GM18526 (cell line): ENCODE results near the gene TSPAN4.

Experiments used
- POLR2A ChIP-seq: IDR thresholded peaks from 3 replicates; pipeline ENCODE4 v1.6.1; 2011; ENCODE audit not compliant: insufficient read length; ENCODE audit errors: extremely low read depth

The TSPAN4 gene

DNA sequence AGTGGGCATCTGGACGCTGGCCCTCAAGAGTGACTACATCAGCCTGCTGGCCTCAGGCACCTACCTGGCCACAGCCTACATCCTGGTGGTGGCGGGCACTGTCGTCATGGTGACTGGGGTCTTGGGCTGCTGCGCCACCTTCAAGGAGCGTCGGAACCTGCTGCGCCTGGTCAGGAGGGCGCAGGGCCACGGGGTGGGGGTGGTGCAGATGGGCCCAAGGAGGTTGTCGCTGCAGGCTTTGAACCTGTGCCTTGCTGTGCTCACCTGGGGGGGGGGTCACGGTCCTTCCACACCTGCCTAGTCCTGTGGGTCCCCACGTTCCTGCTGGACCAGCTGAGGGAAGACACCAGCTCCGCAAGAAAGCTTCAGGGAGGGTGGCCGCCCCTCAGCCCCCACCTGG lies 6.4 kb upstream of the TSPAN4 start:
- no peak for TF ChIP-seq POLR2A

DNA sequence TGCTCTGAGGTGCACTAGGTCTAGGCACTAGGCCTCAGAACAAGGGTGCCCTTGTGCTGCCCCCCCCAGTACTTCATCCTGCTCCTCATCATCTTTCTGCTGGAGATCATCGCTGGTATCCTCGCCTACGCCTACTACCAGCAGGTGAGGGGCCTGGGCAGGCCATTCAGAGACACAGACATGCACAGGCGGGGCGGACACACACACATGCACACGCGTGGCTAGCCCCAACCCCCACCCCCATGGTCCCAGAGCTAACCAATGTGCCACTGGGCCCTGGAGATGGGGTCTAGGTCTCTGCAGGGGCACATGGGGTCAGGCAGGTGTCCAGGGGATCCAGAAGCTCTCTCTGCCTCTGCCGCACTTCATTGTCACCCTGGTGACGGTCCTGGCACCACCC lies 6.0 kb upstream of the TSPAN4 start:
- TF ChIP-seq POLR2A, result no peak

DNA sequence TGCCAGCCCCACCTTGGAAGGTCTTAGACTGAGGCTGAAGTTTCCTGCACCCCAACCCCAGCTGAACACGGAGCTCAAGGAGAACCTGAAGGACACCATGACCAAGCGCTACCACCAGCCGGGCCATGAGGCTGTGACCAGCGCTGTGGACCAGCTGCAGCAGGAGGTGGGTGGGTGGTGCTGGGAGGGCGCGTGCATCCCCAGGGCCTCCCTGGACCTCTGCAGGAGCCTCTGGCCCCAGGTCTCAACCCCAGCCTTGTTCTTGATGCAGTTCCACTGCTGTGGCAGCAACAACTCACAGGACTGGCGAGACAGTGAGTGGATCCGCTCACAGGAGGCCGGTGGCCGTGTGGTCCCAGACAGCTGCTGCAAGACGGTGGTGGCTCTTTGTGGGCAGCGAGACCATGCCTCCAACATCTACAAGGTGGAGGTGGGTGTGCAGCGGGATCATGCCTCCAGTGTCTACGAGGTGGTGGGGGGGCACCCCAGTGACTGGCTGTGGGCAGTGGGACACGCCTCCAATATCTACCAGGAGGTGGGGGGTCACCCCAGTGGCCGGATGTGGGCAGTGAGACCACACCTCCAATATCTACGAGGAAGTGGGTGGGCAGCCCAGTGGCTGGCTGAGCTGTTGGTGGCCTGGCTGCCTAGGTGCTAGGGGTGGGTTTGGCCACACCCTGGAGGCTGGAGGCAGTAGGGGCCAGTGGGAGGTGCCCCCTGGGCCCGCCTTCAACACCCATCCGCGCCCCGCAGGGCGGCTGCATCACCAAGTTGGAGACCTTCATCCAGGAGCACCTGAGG lies 5.3 kb upstream of the TSPAN4 start:
- peak; percentile 18 for TF ChIP-seq POLR2A

GRCh38 chr11:837990-838307 lies 4.7 kb upstream of the TSPAN4 start:
- TF ChIP-seq POLR2A, result peak; percentile 1

DNA sequence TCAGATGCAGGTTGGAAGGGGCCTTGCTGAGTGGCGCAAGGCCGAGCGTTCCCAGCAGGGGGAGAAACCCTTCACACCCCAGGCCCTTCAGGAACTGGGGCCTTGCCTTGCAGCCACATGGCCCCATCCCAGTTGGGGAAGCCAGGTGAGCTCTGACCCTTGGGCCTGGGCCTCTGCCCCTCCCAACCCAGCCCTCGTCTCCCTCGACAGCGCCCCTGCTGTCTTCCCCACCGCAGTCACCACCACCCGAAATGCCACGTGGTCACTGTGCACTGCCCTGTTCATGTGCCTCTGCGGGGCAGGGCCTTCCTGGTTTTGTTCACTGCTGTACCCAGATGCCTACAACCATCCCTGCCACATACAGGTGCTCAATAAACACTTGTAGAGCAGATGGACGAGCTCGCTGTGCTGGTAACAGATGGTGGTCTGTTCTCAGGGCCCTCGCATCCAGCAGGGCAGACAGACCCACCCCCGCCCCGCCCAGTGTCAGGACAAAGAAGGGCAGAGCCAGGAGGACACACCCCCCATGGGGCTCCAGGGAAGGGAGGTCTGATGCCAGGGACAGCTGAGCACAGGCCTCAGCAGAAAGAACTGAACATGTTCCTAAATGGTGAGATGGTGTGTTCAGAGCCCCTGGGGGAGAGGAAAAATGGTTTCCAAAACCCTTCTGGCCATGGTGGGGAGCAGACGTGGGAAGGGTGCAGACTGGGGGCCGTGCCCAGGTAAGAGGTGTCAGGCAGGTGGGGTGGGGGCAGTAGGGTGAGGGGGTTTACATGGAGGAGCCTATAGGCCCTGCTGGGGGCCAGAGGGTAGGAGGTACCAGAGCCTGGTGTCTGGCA lies 4.0 kb upstream of the TSPAN4 start:
- no peak for TF ChIP-seq POLR2A

GRCh38 chr11:839280-839623 lies 3.4 kb upstream of the TSPAN4 start:
- TF ChIP-seq POLR2A, result no peak

GRCh38 chr11:839875-840617 lies 2.6 kb upstream of the TSPAN4 start:
- TF ChIP-seq POLR2A, result no peak

- TF ChIP-seq POLR2A, result no peak
Measured at GRCh38 chr11:841981-842369, 677 bp upstream of the TSPAN4 start.

DNA sequence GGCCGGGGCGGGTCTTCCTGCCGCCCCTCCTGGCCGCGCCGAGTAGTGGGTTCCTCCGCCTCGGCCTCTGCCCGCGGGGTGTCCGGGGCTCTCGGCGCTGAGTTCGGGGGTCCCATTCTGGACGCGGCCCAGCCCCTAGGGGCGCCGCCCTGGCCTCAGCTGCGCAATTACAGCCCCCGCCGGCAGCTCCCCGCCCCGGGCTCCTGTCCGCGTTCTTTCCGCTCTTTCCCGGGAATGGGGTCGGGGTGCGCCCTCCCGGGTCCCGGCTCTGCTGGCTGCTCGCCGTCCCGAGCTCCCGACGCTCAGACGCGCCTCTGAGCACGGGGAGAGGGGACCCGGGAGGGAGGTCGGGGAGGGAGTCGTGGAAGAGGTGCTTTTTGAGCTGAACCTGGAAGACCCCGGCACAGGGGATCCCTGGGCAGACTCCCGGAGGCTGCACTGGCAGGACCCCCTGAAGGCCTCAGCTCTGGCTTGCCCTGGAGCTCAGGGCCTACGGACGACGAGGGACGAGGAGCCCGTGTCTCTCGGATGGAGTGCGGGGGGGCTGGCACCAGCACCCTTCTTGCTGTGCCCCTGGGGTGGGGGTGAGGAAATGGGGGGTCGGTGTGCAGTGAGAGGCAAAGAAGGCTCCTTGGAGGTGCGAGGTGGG lies 558 bp downstream of the TSPAN4 start:
- no peak for TF ChIP-seq POLR2A

DNA sequence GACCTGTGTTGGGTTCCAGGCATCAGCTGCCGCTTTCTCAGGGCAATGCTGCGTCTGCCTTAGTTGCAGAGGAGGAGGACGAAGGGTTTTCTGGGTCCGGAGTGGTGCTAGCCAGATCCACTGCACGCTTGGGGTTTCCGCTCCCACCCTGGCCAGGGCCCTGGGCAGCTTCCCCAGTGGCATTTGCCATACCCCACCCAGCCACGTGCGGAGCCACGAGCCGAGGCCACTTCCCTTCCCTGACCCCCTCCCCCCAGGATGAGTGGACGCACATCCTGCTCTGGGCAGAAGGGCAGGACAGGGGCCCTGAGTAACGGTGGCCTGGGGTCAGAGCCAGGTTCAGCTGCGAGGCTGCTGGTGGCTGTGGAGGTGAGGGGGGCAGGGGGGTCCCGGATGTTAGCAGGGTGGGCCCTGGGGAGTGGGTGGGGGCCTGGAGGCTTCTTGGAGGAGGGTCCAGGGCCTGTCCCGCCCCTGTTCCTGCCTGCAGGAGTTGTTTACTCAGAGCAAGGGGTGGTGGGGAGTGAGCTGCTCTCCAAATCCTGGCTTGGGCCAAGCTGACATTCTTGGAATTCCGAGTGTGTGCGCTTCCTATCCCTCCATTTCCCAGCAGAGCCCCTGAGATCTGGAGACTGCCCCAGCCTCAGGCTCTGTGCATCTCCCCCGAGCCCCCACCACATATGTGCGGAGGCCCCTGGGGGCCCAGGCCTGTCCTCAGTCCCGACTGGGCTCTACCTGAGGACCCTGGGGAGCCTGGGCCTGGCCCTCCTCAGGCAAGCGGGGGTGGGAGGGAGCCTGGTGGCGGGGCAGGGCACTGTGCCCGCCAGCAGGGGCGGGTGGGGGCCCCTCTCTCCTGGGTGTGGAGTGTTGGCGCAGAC lies 1.4 kb downstream of the TSPAN4 start:
- no peak for TF ChIP-seq POLR2A

DNA sequence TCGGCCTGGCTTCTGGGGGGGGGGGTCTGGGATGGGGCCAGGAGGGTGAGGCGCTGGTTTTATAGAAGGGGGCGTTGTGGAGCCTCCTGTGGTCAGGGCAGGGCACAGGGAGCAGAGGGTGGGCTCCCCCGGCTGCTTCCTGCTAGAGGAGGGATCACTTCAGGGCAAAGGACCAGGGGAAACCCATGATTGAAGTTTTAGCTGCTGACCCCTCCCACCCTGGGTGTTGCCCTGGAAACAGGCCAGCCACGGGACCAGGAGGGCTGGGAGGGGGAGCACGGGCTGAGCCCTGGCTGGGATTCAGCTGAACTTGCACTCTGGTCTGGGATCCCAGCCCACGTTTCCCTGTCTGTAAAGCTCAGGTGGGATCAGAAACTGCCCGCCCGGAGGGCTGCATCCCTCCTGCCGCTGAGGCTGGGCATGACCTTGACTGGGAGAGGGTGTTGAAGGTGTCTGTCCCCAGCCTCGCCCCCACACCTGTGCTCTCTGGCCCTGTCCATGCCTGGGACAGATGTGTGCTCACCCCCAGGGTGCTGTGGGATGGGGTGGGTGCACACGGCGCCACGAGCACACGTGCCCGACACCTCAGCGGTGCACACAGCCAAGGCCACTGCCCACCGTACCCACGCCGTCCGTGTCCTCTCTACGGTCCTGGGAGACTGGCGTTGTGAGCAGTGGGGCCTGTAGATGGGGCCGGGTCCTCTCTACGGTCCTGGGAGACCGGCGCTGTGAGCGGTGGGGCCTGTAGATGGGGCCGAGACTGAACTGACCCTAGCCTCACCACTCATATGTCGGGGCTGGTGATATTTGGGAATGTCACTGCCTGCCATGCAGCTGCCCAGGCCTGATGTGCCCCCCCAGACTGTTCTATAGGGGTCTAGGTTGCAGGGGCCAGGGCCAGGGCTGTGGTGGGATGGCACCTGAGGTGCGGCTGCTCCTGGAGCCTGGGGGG lies 2.3 kb downstream of the TSPAN4 start:
- no peak for TF ChIP-seq POLR2A

- no peak for TF ChIP-seq POLR2A
Measured at GRCh38 chr11:845872-846495, 3.3 kb downstream of the TSPAN4 start.

DNA sequence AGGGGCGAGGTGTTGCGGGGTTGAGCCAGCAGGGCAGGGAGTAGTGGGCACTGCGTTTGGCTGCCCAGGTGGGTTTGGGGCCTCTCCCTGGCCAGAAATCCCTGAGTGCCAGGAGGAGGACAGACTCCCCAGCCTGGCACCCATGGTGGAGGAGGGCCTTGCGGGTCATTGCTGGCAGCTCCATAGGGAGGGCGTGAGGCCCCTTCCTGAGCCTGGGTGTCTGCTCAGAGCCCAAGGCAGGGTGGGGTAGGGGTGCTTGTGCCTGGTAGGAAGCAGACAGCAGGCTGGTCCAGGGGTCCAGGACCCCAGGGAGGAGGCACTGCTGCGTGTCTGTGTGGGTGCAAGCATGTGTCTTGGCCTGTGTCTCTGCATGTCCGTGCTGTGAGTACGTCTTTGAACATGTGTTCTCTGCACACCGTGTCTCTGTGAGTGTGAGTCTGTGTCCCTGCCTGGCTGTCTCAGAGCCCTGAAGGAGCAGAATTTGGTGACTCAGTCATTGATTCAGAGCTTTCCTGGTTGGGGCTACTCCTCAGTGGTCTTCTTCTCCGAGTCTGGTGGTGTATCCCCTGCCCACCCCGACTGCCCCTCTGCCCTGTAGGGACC lies 3.9 kb downstream of the TSPAN4 start:
- no peak for TF ChIP-seq POLR2A
